ENCODE measurements around the gene CYP2W1.

- TF ChIP-seq CTCF (optimal IDR thresholded peaks at IDR 0.05 in 1 of 3, IDR thresholded peaks at IDR 0.05 in 1 of 3, conservative IDR thresholded peaks at IDR 0.05 in 1 of 3; ENCODE audit: extremely low read depth in 1 of 3, insufficient read depth in 2 of 3, low read length in 3 of 3) = no peak
- no peak for TF ChIP-seq EZH2 (IDR thresholded peaks at IDR 0.05; ENCODE audit: low read length)
Observed at GRCh38 chr7:974820-975681, 7.9 kb upstream of the CYP2W1 start, which contains the start of gene COX19.
